22Rv1 (cell line): ENCODE results near the gene FAAP20.

ENCODE experiments used
- H3K27ac ChIP-seq: fragments of 450-650 bp; 2 replicates; pipeline ENCODE4 v1.5.1; 2017
- CTCF ChIP-seq: fragments of 450-650 bp; IDR thresholded peaks from 2 replicates; pipeline ENCODE4 v1.5.1; 2017; ENCODE audit warnings: mild to moderate bottlenecking
- ZFX ChIP-seq: fragments of 450-650 bp; IDR thresholded peaks from 2 replicates; pipeline ENCODE4 v1.6.1; 2017; ENCODE audit warnings: antibody characterized with exemption, borderline replicate concordance

The FAAP20 gene

GRCh38 chr1:2202008-2202575, 7.5 kb upstream of the FAAP20 start:
- no peak overlapping the region for H3K27ac ChIP-seq
- TF ChIP-seq CTCF (no peak), ZFX (no peak)

- TF ChIP-seq ZFX: no peak
- TF ChIP-seq CTCF: no peak
- H3K27ac ChIP-seq: no peak overlapping the region
Observed at GRCh38 chr1:2201062-2201461, 6.5 kb upstream of the FAAP20 start.

GRCh38 chr1:2200308-2200943, 5.9 kb upstream of the FAAP20 start:
- peak overlapping the region; percentile 70; the same call in 1 of the 2 replicates for H3K27ac ChIP-seq
- TF ChIP-seq ZFX: no peak
- no peak for TF ChIP-seq CTCF

- peak overlapping the region; percentile 70 for H3K27ac ChIP-seq
- TF ChIP-seq ZFX (no peak), CTCF (no peak)
Observed at GRCh38 chr1:2199042-2199810, 4.7 kb upstream of the FAAP20 start.

GRCh38 chr1:2198571-2198970, 4.0 kb upstream of the FAAP20 start:
- H3K27ac ChIP-seq: peak overlapping the region; percentile 70
- no peak for TF ChIP-seq ZFX
- TF ChIP-seq CTCF: no peak

GRCh38 chr1:2197707-2198165, 3.2 kb upstream of the FAAP20 start:
- H3K27ac ChIP-seq: peak overlapping the region; percentile 70; the same call in 1 of the 2 replicates
- no peak for TF ChIP-seq ZFX
- TF ChIP-seq CTCF: no peak
